Femur (tissue), 1 donor: ENCODE measurements around the gene SHISA2.

ENCODE experiments used
- DNase-seq: peaks from one replicate; pipeline ENCODE4 v3.0.0-alpha.2; 2017

SHISA2 gene

GRCh38 chr13:26017196-26017921, 34.5 kb downstream of the SHISA2 start:
- no peak for DNase-seq

GRCh38 chr13:26016189-26016588, 35.6 kb downstream of the SHISA2 start:
- DNase-seq = no peak

- peak; percentile 51 for DNase-seq
These were observed 36.3 kb downstream of the SHISA2 start for GRCh38 chr13:26015271-26016125.

- DNase-seq = no peak
These were observed 38.8 kb downstream of the SHISA2 start for GRCh38 chr13:26012995-26013394.

- peak; percentile 56 for DNase-seq
These were observed 39.6 kb downstream of the SHISA2 start for GRCh38 chr13:26011996-26012821.

- no peak for DNase-seq
These were observed 40.6 kb downstream of the SHISA2 start for GRCh38 chr13:26011208-26011573.

GRCh38 chr13:26010487-26011207, 41.2 kb downstream of the SHISA2 start:
- no peak for DNase-seq

GRCh38 chr13:26007261-26008125, 44.3 kb downstream of the SHISA2 start:
- no peak for DNase-seq
